Left lung (tissue), 10 donors: Measurements from ENCODE around the gene SRA1. TPM values are rescaled to one million over a fixed set of nuclear protein-coding genes. Genes with fewer than 3 reads are reported as not detected.

ENCODE experiments used
- ATAC-seq: fragments of 200-7000 bp; cut with Tn5 transposase; one replicate; pipeline ENCODE4 v1.9.1; 2020; ENCODE audit warnings: moderate library complexity
- DNase-seq, 4 donors: peaks; one replicate each; pipeline ENCODE4 v3.0.0-alpha.2; 2013 to 2020
- H3K27ac ChIP-seq, 2 donors: fragments of 200-600 bp; sonication (generic) in 1 of 2; one replicate each; pipeline versions ENCODE4 v1.5.0 to v1.8.0; 2020 to 2021
- H3K27me3 ChIP-seq, 2 donors: fragments of 200-600 bp; sonication (generic) in 1 of 2; one replicate each; pipeline versions ENCODE4 v1.5.0 to v1.8.0; 2020 to 2021
- H3K36me3 ChIP-seq, 2 donors: fragments of 200-600 bp; sonication (generic) in 1 of 2; one replicate each; pipeline versions ENCODE4 v1.5.0 to v1.8.0; 2020 to 2021
- H3K4me1 ChIP-seq, 2 donors: fragments of 200-600 bp; one replicate each; pipeline ENCODE4 v1.8.0; 2021
- H3K4me3 ChIP-seq, 2 donors: fragments of 200-600 bp; sonication (generic) in 1 of 2; one replicate each; pipeline versions ENCODE4 v1.5.0 to v1.8.0; 2020 to 2021; ENCODE audit warnings: mild to moderate bottlenecking in 1 of 2
- H3K9me3 ChIP-seq, 2 donors: fragments of 200-600 bp; sonication (generic) in 1 of 2; one replicate each; pipeline versions ENCODE4 v1.5.0 to v1.8.0; 2020 to 2021
- CTCF ChIP-seq, 2 donors: fragments of 200-600 bp; sonication (generic) in 1 of 2; IDR thresholded peaks; one replicate each; pipeline versions ENCODE4 v1.5.0 to v1.8.0; 2021; ENCODE audit warnings: antibody characterized with exemption in 2 of 2
- intact Hi-C, 2 donors: fragments of 100-400 bp; cut with DNase I; formaldehyde crosslinking; loops; one replicate each; pipeline versions ENCODE4 v1.11.2 to v1.14.2; 2022
- polyA plus RNA-seq, 6 donors: library from polyadenylated mRNA; unstranded; fragments of 120-200 nt; gene quantifications; one replicate each; pipeline ENCODE4 v1.2.1, GENCODE V29; 2013; ENCODE audit not compliant: insufficient read length in 6 of 6
- total RNA-seq, 2 donors: library from RNA; stranded (reverse); fragmentation: NEBNext Ultra II Directional; extraction: Animal tissue kit (Norgen Biotek cat#: 25700); gene quantifications; one replicate each; pipeline ENCODE4 v1.2.1, GENCODE V29; 2021
- donor health status: DM: no; HTN: yes; CAD: no.
- donor health status: DM: no; HTN: no; CAD: no.

SRA1 gene
- total and polyA plus RNA-seq, 8 donors, result 20.2 to 36.2 (median 23.6) TPM

- Histone ChIP-seq H3K4me1 (peaks cover 0 to 37% of the 10 kb centered on the region in 2 donors), H3K27ac (peak overlapping the region; percentile 75 to 89), H3K36me3 (no peaks in the 10 kb centered on the region), H3K9me3 (no peaks in the 10 kb centered on the region), H3K4me3 (no peak overlapping the region), H3K27me3 (no peaks in the 10 kb centered on the region)
- DNase-seq (no peak), ATAC-seq (peak; percentile 67)
- intact Hi-C loops, result no loop called here
- TF ChIP-seq CTCF (IDR thresholded peaks at IDR 0.05), result no peak
Observed at GRCh38 chr5:140602147-140602546, 44.9 kb upstream of the SRA1 start.

GRCh38 chr5:140600096-140600495, 42.8 kb upstream of the SRA1 start:
- intact Hi-C loops, result no loop called here
- Histone ChIP-seq H3K27me3 (no peaks in the 10 kb centered on the region), H3K36me3 (no peaks in the 10 kb centered on the region), H3K4me3 (no peak overlapping the region), H3K4me1 (peaks cover 4 to 54% of the 10 kb centered on the region in 2 donors), H3K9me3 (no peaks in the 10 kb centered on the region), H3K27ac (no peak overlapping the region)
- DNase-seq, result no peak
- no peak for ATAC-seq
- no peak for TF ChIP-seq CTCF (IDR thresholded peaks at IDR 0.05)

GRCh38 chr5:140598836-140599235, 41.6 kb upstream of the SRA1 start:
- ATAC-seq, result no peak
- intact Hi-C loops, result no loop called here
- TF ChIP-seq CTCF (IDR thresholded peaks at IDR 0.05), result no peak

GRCh38 chr5:140596321-140596741, 39.1 kb upstream of the SRA1 start:
- Histone ChIP-seq H3K36me3 (no peaks in the 10 kb centered on the region), H3K27me3 (no peaks in the 10 kb centered on the region), H3K9me3 (no peaks in the 10 kb centered on the region), H3K4me1 (peaks cover 4 to 47% of the 10 kb centered on the region in 2 donors), H3K4me3 (no peak overlapping the region), H3K27ac (peak overlapping the region in 1 of 2 donors; percentile 83)
- intact Hi-C loops, result no loop called here
- ATAC-seq (peak; percentile 68), DNase-seq (no peak)
- TF ChIP-seq CTCF (IDR thresholded peaks at IDR 0.05), result no peak

More at GRCh38 chr5:140598836-140599235, 41.6 kb upstream of the SRA1 start:
- Histone ChIP-seq H3K27me3 (no peaks in the 10 kb centered on the region), H3K27ac (no peak overlapping the region), H3K9me3 (no peaks in the 10 kb centered on the region), H3K36me3 (no peaks in the 10 kb centered on the region), H3K4me3 (no peak overlapping the region), H3K4me1 (peaks cover 4 to 55% of the 10 kb centered on the region in 2 donors)
- DNase-seq, result no peak

- no peak for TF ChIP-seq CTCF (IDR thresholded peaks at IDR 0.05)
- intact Hi-C loops, result no loop called here
- no peaks in the 10 kb centered on the region for H3K9me3 ChIP-seq
- H3K4me1 ChIP-seq, result peaks cover 4 to 53% of the 10 kb centered on the region in 2 donors
- H3K36me3 ChIP-seq, result no peaks in the 10 kb centered on the region
- peak overlapping the region in 1 of 2 donors; percentile 83 for H3K27ac ChIP-seq
- H3K27me3 ChIP-seq, result no peaks in the 10 kb centered on the region
- DNase-seq (peak in 1 of 4 donors; percentile 54), ATAC-seq (peak; percentile 75)
- no peak overlapping the region for H3K4me3 ChIP-seq
Observed at GRCh38 chr5:140595538-140596300, 38.4 kb upstream of the SRA1 start.
